AG09319 (cell line): Measurements from ENCODE around the gene GREM2.

Experiments used
- DNase-seq: peaks from one replicate; pipeline ENCODE4 v3.0.0-alpha.2; 2010; ENCODE audit warnings: low read depth; ENCODE audit errors: extremely low read depth
- CTCF ChIP-seq: IDR thresholded peaks from 2 replicates; pipeline ENCODE4 v1.5.1; 2011; ENCODE audit warnings: low read depth, mild to moderate bottlenecking, inconsistent platforms, low read length, moderate library complexity

The GREM2 gene

GRCh38 chr1:240582953-240583352 is 29.0 kb downstream of the GREM2 start:
- no peak for TF ChIP-seq CTCF
- no peak for DNase-seq

GRCh38 chr1:240579511-240579910 is 32.4 kb downstream of the GREM2 start:
- TF ChIP-seq CTCF, result no peak
- DNase-seq, result no peak

- DNase-seq, result no peak
- no peak for TF ChIP-seq CTCF
Observed at GRCh38 chr1:240577095-240577494, 34.9 kb downstream of the GREM2 start.

- peak; percentile 40 for DNase-seq
Observed at GRCh38 chr1:240575981-240576662, 35.8 kb downstream of the GREM2 start.

GRCh38 chr1:240572328-240572727 is 39.6 kb downstream of the GREM2 start:
- no peak for DNase-seq
- no peak for TF ChIP-seq CTCF

More at GRCh38 chr1:240575981-240576662, 35.8 kb downstream of the GREM2 start:
- no peak for TF ChIP-seq CTCF

- no peak for TF ChIP-seq CTCF
- DNase-seq, result no peak
Observed at GRCh38 chr1:240571782-240572181, 40.2 kb downstream of the GREM2 start.

- DNase-seq, result no peak
- no peak for TF ChIP-seq CTCF
Observed at GRCh38 chr1:240567066-240567465, 44.9 kb downstream of the GREM2 start.
